ENCODE results near the gene COBL. TPM values are rescaled to one million over a fixed set of nuclear protein-coding genes. Genes with fewer than 3 reads are reported as not detected.

The COBL gene
- total RNA-seq, 4 donors from 2014 or later: 14.3 to 19.3 (median 15.9) TPM

- no peaks in the 10 kb centered on the region for H3K9me3 ChIP-seq
These were observed 80.9 kb downstream of the COBL start for GRCh38 chr7:51235593-51236313.

GRCh38 chr7:51234609-51235308, 81.8 kb downstream of the COBL start:
- H3K36me3 ChIP-seq: no peaks in the 10 kb centered on the region
- WGBS, 2 donors: 89 to 93% methylated on average over 8 of the region's 8 CpGs
- no peaks in the 10 kb centered on the region for H3K9me3 ChIP-seq
- peaks cover 10 to 28% of the 10 kb centered on the region in 2 donors for H3K4me1 ChIP-seq
- intact Hi-C loops (cut with DNase I): no loop called here
- TF ChIP-seq CTCF (IDR thresholded peaks at IDR 0.05) (no peak), POLR2A (IDR thresholded peaks at IDR 0.05) (no peak)
- H3K27me3 ChIP-seq: no peaks in the 10 kb centered on the region
- H3K27ac ChIP-seq: peak overlapping the region in 2 of 3 donors; percentile 21 to 43
- no peak for DNase-seq
- H3K4me3 ChIP-seq (replicated peaks in 1 of 3): no peak overlapping the region

More at GRCh38 chr7:51235593-51236313, 80.9 kb downstream of the COBL start:
- Histone ChIP-seq H3K27ac (peak overlapping the region; percentile 2 to 41 (median 21)), H3K4me1 (peaks cover 11 to 28% of the 10 kb centered on the region in 2 donors), H3K4me3 (replicated peaks in 1 of 3) (no peak overlapping the region), H3K27me3 (no peaks in the 10 kb centered on the region), H3K36me3 (no peaks in the 10 kb centered on the region)
- peak; percentile 41 to 48 for DNase-seq
- 42 to 43% methylated on average over 10 of the region's 10 CpGs for WGBS, 2 donors
- TF ChIP-seq POLR2A (IDR thresholded peaks at IDR 0.05) (no peak), CTCF (IDR thresholded peaks at IDR 0.05) (no peak)
- intact Hi-C loops (cut with DNase I): no loop called here

- Histone ChIP-seq H3K4me3 (replicated peaks in 1 of 3) (no peak overlapping the region), H3K27me3 (no peaks in the 10 kb centered on the region), H3K4me1 (peaks cover 10 to 28% of the 10 kb centered on the region in 2 donors), H3K9me3 (no peaks in the 10 kb centered on the region), H3K27ac (peak overlapping the region in 1 of 3 donors; percentile 43), H3K36me3 (no peaks in the 10 kb centered on the region)
- DNase-seq: peak in 1 of 2 donors; percentile 25
- 80 to 81% methylated on average over 12 to 13 of the region's 13 CpGs for WGBS, 2 donors
- TF ChIP-seq CTCF (IDR thresholded peaks at IDR 0.05): no peak
- TF ChIP-seq POLR2A (IDR thresholded peaks at IDR 0.05): no peak
- intact Hi-C loops (cut with DNase I): no loop called here
These were observed 82.5 kb downstream of the COBL start for GRCh38 chr7:51234139-51234538.

- no peaks in the 10 kb centered on the region for H3K36me3 ChIP-seq
- TF ChIP-seq CTCF (IDR thresholded peaks at IDR 0.05): no peak
- TF ChIP-seq POLR2A (IDR thresholded peaks at IDR 0.05): no peak
- no peaks in the 10 kb centered on the region for H3K9me3 ChIP-seq
- no peaks in the 10 kb centered on the region for H3K27me3 ChIP-seq
- H3K4me3 ChIP-seq (replicated peaks in 1 of 3): no peak overlapping the region
- 83 to 90% methylated on average over 13 of the region's 13 CpGs for WGBS, 2 donors
- peaks cover 10 to 28% of the 10 kb centered on the region in 2 donors for H3K4me1 ChIP-seq
- H3K27ac ChIP-seq: no peak overlapping the region
- no peak for DNase-seq
- intact Hi-C loops (cut with DNase I): no loop called here
These were observed 83.2 kb downstream of the COBL start for GRCh38 chr7:51233374-51233773.

- DNase-seq: no peak
- intact Hi-C loops (cut with DNase I): no loop called here
- no peaks in the 10 kb centered on the region for H3K27me3 ChIP-seq
- H3K27ac ChIP-seq: no peak overlapping the region
- no peaks in the 10 kb centered on the region for H3K36me3 ChIP-seq
- no peak overlapping the region for H3K4me3 ChIP-seq (replicated peaks in 1 of 3)
- no peaks in the 10 kb centered on the region for H3K9me3 ChIP-seq
- TF ChIP-seq POLR2A (IDR thresholded peaks at IDR 0.05) (no peak), CTCF (IDR thresholded peaks at IDR 0.05) (no peak)
- H3K4me1 ChIP-seq: peaks cover 5 to 6% of the 10 kb centered on the region in 2 donors
- WGBS, 2 donors: 82 to 96% methylated on average over 5 of the region's 5 CpGs
These were observed 85.9 kb downstream of the COBL start for GRCh38 chr7:51230723-51231122.
